ENCODE measurements around the gene NAA35.

Gene NAA35

DNA sequence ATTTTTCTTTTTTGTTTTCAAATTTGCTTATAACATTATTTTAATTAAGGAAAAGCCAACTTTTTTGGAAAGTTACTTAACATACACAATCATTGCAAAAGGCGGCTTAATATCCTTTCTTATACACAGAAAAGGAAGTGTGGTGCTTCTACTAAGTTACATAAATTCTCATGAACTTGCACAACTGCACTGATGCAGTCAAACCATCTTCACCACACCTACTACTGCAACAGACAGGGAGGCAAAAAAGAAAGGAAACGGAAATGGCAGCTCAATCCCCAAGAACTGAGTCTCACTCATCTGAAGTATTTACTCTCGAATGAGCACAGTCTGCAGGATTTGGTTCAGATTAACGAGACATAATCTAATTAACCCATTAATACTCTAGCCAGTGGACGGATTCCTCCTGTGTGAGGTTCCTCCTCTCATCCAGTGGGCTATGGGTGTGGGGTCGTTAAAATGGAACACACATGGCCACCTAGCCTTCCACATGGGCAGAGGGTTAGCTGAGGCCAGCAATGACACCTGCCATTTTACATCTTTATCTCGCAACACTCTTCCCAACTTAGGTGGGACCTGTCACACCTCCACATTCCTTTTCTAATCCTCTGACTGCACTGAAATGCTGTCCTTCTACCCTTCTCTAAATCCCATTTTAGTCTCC, 128.4 kb downstream of the NAA35 start:
- DNase-seq, result no peak
